ENCODE measurements around the gene GPN3. TPM values are rescaled to one million over a fixed set of nuclear protein-coding genes. Genes with fewer than 3 reads are reported as not detected.
A peak's percentile ranks its signal among the peaks of the same experiment; 100 is the strongest.
"Not testable (repeated sequence)": the region's sequence is repeated elsewhere in the genome, so short reads cannot be mapped to it uniquely, and the experiment has no call there.

The GPN3 gene
- total and polyA plus RNA-seq, 4 donors: 19.1 to 27.8 (median 20.5) TPM

DNA sequence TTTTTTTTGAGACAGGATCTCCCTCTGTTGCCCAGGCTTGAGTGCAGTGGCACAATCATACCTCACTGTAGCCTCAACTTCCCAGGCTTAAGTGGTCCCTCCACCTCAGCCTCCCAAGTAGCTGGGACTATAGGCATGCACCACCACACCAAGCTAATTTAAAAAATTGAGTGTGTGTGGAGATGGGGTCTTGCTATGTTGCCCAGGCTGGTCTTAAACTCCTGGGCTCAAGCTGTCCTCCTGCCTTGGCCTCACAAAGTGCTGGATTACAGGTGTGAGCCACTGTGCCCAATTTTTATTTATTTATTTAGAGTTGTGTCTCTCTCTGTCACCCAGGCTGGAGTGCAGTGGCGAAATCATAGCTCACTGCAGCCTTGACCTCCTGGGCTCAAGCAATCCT, 47.4 kb downstream of the GPN3 start:
- H3K27ac ChIP-seq (ENCODE audit: low read depth, low read length); H3K4me1 ChIP-seq (ENCODE audit: control insufficient read depth, insufficient read depth, low read length); H3K9me3 ChIP-seq (ENCODE audit: control insufficient read depth, insufficient read depth, low read length); DNase-seq (ENCODE audit: low read depth in 4 of 6, low spot score in 6 of 6); H3K27me3 ChIP-seq (ENCODE audit: control insufficient read depth, insufficient read depth, low read length); H3K36me3 ChIP-seq (ENCODE audit: control insufficient read depth, insufficient read depth, low read length); H3K4me3 ChIP-seq (ENCODE audit: low read depth, low read length): not testable (repeated sequence)
- no CpG with 5 or more reads among the region's 1 CpG for WGBS (ENCODE audit: insufficient coverage)

DNA sequence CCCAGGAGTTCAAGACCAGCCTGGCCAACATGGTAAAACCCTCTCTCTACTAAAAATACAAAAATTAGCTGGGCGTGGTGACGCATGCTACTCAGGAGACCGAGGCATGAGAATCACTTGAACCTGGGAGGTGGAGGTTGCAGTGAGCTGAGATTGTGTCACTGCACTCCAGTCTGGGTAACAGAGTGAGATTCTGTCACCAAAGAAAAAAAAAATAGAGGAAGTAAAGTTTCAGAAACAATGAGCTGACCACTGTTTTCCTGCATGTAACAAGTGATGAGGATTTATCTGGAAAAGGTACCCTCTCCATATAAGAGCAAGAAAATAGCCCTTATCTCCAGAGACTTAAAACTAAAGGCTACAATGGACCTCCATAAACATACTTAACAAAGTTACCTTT, 50.9 kb downstream of the GPN3 start:
- no CpG with 5 or more reads among the region's 3 CpGs for WGBS (ENCODE audit: insufficient coverage)
- not testable (repeated sequence) for H3K4me3 ChIP-seq (ENCODE audit: low read depth, low read length); H3K4me1 ChIP-seq (ENCODE audit: control insufficient read depth, insufficient read depth, low read length); H3K27me3 ChIP-seq (ENCODE audit: control insufficient read depth, insufficient read depth, low read length); H3K27ac ChIP-seq (ENCODE audit: low read depth, low read length); H3K9me3 ChIP-seq (ENCODE audit: control insufficient read depth, insufficient read depth, low read length); DNase-seq (ENCODE audit: low read depth in 4 of 6, low spot score in 6 of 6); H3K36me3 ChIP-seq (ENCODE audit: control insufficient read depth, insufficient read depth, low read length)

DNA sequence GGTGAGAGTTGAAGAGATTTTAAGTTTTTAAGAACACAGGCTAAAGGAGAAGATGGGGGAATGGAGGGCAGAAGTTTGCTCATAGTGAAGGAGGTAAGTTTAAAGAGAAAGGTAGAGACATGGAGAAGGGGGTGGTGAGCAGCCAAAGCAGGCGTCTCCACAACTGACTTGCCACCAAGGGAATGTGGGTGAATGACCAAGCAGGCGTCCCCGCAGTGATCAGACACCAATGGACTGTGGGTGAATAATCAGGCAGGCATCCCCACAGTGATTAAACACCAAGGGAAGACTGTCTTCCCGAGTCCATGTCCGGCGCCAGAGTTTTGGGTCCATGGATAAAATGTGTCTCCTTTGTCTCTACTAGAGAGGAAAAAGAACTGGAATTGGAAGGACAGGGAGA, 58.0 kb downstream of the GPN3 start:
- H3K4me1 ChIP-seq (ENCODE audit: control insufficient read depth, insufficient read depth, low read length); H3K9me3 ChIP-seq (ENCODE audit: control insufficient read depth, insufficient read depth, low read length); H3K27ac ChIP-seq (ENCODE audit: low read depth, low read length); DNase-seq (ENCODE audit: low read depth in 4 of 6, low spot score in 6 of 6); H3K36me3 ChIP-seq (ENCODE audit: control insufficient read depth, insufficient read depth, low read length); H3K4me3 ChIP-seq (ENCODE audit: low read depth, low read length); H3K27me3 ChIP-seq (ENCODE audit: control insufficient read depth, insufficient read depth, low read length): not testable (repeated sequence)
- 83% methylated on average over 6 of the region's 6 CpGs for WGBS (ENCODE audit: insufficient coverage)

DNA sequence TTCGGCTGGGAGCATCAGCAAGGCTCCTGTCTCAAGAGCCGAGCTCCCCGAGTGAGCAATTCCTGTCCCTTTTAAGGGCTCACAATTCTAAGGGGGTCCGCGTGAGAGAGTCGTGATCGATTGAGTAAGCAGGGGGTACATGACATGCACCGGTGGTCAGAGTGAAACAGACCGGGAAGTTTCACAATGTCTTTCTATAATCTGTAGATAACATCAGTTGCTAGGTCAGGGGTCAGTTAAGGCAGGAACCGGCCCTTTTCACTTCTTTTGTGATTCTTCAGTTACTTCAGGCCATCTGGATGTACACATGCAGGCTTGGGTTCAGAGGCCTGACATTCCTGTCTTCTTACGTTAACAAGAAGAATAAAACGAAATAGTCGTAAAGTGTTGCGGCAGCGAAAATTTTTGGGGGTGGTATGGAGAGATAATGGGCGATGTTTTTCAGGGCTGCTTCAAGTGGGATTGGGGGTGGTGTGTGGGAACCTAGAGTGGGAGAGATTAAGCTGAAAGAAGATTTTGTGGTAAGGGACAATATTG, 62.9 kb downstream of the GPN3 start:
- H3K27me3 ChIP-seq (ENCODE audit: control insufficient read depth, insufficient read depth, low read length); DNase-seq (ENCODE audit: low read depth in 4 of 6, low spot score in 6 of 6); H3K4me3 ChIP-seq (ENCODE audit: low read depth, low read length); H3K9me3 ChIP-seq (ENCODE audit: control insufficient read depth, insufficient read depth, low read length); H3K27ac ChIP-seq (ENCODE audit: low read depth, low read length): not testable (repeated sequence)
- H3K36me3 ChIP-seq (ENCODE audit: control insufficient read depth, insufficient read depth, low read length): peaks cover 14% of the 10 kb centered on the region
- peaks cover 17% of the 10 kb centered on the region for H3K4me1 ChIP-seq (ENCODE audit: control insufficient read depth, insufficient read depth, low read length)
- 87% methylated on average over 16 of the region's 16 CpGs for WGBS (ENCODE audit: insufficient coverage)

DNA sequence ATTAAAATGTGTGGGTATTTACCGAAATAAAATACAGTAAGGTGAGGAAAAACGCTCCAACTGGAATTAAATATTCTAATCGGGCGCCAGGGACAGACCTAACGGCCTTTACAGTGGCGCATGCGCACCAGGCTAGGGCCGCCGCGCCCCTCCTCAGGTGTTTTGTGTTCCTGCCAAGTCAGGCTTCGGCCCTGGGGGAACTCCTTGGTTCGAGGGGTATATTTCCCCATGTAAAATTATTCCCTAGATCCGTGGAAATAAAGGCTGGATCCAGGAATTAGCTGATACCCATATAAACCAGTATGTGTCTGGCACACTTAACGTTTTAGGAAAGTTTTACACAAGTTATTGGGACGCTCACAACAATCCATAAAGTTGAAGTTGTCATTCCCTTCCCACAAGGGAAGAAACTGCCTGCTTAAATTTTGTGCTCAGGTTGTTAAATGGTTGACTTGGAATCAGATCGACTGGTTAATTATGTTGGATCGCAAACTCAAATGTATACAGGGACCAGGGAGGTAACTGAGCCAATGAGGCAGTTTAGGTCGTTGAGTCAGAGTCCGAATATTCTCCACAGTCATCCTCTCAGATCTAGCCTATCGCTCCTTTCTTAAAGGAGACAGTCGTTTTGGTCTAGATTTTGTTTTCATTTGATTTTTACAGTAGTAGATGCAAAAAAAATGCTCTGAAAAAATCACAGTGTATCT, 63.9 kb downstream of the GPN3 start:
- Histone ChIP-seq H3K27ac (ENCODE audit: low read depth, low read length) (peak overlapping the region; percentile 96), H3K9me3 (ENCODE audit: control insufficient read depth, insufficient read depth, low read length) (no peaks in the 10 kb centered on the region), H3K4me3 (ENCODE audit: low read depth, low read length) (peak overlapping the region; percentile 89), H3K27me3 (ENCODE audit: control insufficient read depth, insufficient read depth, low read length) (no peaks in the 10 kb centered on the region), H3K36me3 (ENCODE audit: control insufficient read depth, insufficient read depth, low read length) (peaks cover 14% of the 10 kb centered on the region), H3K4me1 (ENCODE audit: control insufficient read depth, insufficient read depth, low read length) (peaks cover 17% of the 10 kb centered on the region)
- DNase-seq (ENCODE audit: low read depth in 4 of 6, low spot score in 6 of 6): peak; percentile 57 to 94 (median 65)
- WGBS (ENCODE audit: insufficient coverage): 15% methylated on average over 13 of the region's 21 CpGs

DNA sequence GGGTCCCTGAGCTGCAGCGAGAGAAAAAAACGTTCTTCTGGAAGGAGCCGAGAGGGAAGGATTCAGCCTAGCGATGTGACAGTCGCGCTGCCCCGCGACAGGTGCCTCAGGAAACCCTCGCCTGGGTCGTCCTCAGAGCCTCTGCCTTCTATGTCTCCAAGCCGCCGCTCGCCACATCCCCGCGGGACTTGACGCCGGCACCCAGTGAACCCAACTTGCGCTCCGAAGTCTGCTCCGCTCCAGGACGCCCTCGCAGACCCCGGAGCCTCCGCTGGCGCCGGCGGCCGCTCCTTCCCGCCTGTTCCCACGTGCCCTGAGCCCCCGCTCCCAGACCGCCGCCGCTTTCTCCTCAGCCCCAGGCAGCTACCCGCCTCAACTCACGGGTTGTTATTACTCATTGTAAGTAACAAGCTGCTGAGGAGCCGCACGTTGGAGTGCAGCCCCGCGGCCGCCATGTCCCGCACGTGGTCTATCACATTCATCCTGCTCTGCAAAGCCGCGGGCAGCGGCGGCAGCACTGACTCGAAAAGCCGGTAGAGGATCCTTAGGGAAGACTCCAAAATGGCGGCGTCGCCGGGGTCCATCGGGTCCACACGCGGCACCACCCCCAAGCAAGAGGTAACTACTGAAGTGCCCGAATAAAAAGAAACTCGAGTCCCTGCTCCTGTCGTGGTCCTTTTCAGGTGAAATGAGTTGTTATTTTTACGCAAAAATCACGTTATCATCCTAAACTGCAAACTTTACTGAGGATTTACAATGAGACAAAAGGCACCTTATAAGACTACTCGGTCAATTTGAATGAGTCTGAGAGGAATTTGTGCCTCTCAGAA, 64.7 kb downstream of the GPN3 start, which contains the start of gene ANAPC7:
ANAPC7 (minus strand) TSS at position 563 of the 830 bp plus-strand sequence; CDS start at position 482, 81 bp downstream.
- WGBS (ENCODE audit: insufficient coverage): 0% methylated on average over 54 of the region's 62 CpGs
- no peaks in the 10 kb centered on the region for H3K27me3 ChIP-seq (ENCODE audit: control insufficient read depth, insufficient read depth, low read length)

More for the DNA sequence above, 64.7 kb downstream of the GPN3 start, which contains the start of gene ANAPC7:
- peak; percentile 80 to 98 (median 85) for DNase-seq (ENCODE audit: low read depth in 4 of 6, low spot score in 6 of 6)
- Histone ChIP-seq H3K36me3 (ENCODE audit: control insufficient read depth, insufficient read depth, low read length) (peaks cover 18% of the 10 kb centered on the region), H3K27ac (ENCODE audit: low read depth, low read length) (peak within 1 kb of the TSS; percentile 96), H3K9me3 (ENCODE audit: control insufficient read depth, insufficient read depth, low read length) (no peaks in the 10 kb centered on the region), H3K4me3 (ENCODE audit: low read depth, low read length) (peak within 1 kb of the TSS; percentile 89), H3K4me1 (ENCODE audit: control insufficient read depth, insufficient read depth, low read length) (peaks cover 17% of the 10 kb centered on the region)

Small RNA genes within 50 kb of the gene (small RNA-seq; reads per million reads assigned to genes)
- gene RF00278 (ENCODE audit: low replicate concordance): not detected

Other genes starting within 250 kb of the GPN3 start
- gene ATP2A2, start 187.0 kb downstream of the GPN3 start, total RNA-seq: 100 to 1,000 TPM; 129 to 272 TPM
- gene ATP2A2, start 187.0 kb downstream of the GPN3 start, polyA plus RNA-seq (ENCODE audit: insufficient read length in 2 of 2): 100 to 1,000 TPM; 254 to 304 TPM
- 10 to 100 TPM; 52.1 to 65.8 TPM for gene ANAPC7, start 64.5 kb downstream of the GPN3 start, total RNA-seq
- 100 to 1,000 TPM in 1 of 2 donors, 10 to 100 TPM in 1; 81.5 to 117 TPM for gene ANAPC7, start 64.5 kb downstream of the GPN3 start, polyA plus RNA-seq (ENCODE audit: insufficient read length in 2 of 2)
- 100 to 1,000 TPM; 129 to 175 TPM for gene ARPC3, start 17.9 kb downstream of the GPN3 start, total RNA-seq
- gene ARPC3, start 17.9 kb downstream of the GPN3 start, polyA plus RNA-seq (ENCODE audit: insufficient read length in 2 of 2): 100 to 1,000 TPM; 217 to 219 TPM
- gene FAM216A, start 588 bp upstream of the GPN3 start, total RNA-seq: 10 to 100 TPM; 24.4 to 37.4 TPM
- 10 to 100 TPM; 69.5 to 77.2 TPM for gene FAM216A, start 588 bp upstream of the GPN3 start, polyA plus RNA-seq (ENCODE audit: insufficient read length in 2 of 2)
- 10 to 100 TPM; 87.9 to 95.9 TPM for gene VPS29, start 33.9 kb upstream of the GPN3 start, total RNA-seq
- 100 to 1,000 TPM; 152 to 161 TPM for gene VPS29, start 33.9 kb upstream of the GPN3 start, polyA plus RNA-seq (ENCODE audit: insufficient read length in 2 of 2)
- 1 to 10 TPM in 1 of 2 donors, under 1 TPM in 1; 0.89 to 1.2 TPM for gene RAD9B, start 34.1 kb upstream of the GPN3 start, total RNA-seq
- 1 to 10 TPM; 1.0 to 1.7 TPM for gene RAD9B, start 34.1 kb upstream of the GPN3 start, polyA plus RNA-seq (ENCODE audit: insufficient read length in 2 of 2)
- 10 to 100 TPM in 1 of 2 donors, 1 to 10 TPM in 1; 6.4 to 29.6 TPM for gene PPTC7, start 115.1 kb upstream of the GPN3 start, total RNA-seq
- 10 to 100 TPM; 18.9 to 23.1 TPM for gene PPTC7, start 115.1 kb upstream of the GPN3 start, polyA plus RNA-seq (ENCODE audit: insufficient read length in 2 of 2)
- 100 to 1,000 TPM in 1 of 2 donors, 10 to 100 TPM in 1; 48.1 to 106 TPM for gene TCTN1, start 145.9 kb upstream of the GPN3 start, total RNA-seq
- 10 to 100 TPM; 62.3 to 67.7 TPM for gene TCTN1, start 145.9 kb upstream of the GPN3 start, polyA plus RNA-seq (ENCODE audit: insufficient read length in 2 of 2)
- 10 to 100 TPM; 10.7 to 21.9 TPM for gene HVCN1, start 220.9 kb upstream of the GPN3 start, total RNA-seq
- gene HVCN1, start 220.9 kb upstream of the GPN3 start, polyA plus RNA-seq (ENCODE audit: insufficient read length in 2 of 2): 10 to 100 TPM; 12.2 to 16.3 TPM